Dermis microvascular lymphatic vessel endothelial cell (primary cell): Measurements from ENCODE around the gene C2orf81. TPM values are rescaled to one million over a fixed set of nuclear protein-coding genes. Genes with fewer than 3 reads are reported as not detected.
A peak's percentile ranks its signal among the peaks of the same experiment; 100 is the strongest.

Experiments used
- DNase-seq, 2 donors: peaks; one replicate each; pipeline versions ENCODE4 v3.0.0 to v3.0.0-alpha.2; 2010; ENCODE audit warnings: low read depth in 2 of 2
- total RNA-seq: library from RNA; depleted of rRNA; stranded (reverse); fragments of >200 nt; gene quantifications from 2 replicates; pipeline ENCODE4 v1.2.1, GENCODE V29; 2014

The C2orf81 gene
- total RNA-seq, 1 donor from 2014 or later = under 0.01 TPM

GRCh38 chr2:74391209-74391579 is 30.2 kb downstream of the C2orf81 start:
- no peak for DNase-seq

GRCh38 chr2:74390606-74391005 is 30.8 kb downstream of the C2orf81 start:
- no peak for DNase-seq

GRCh38 chr2:74387346-74387745 is 34.1 kb downstream of the C2orf81 start:
- DNase-seq = no peak

- DNase-seq = no peak
Observed at GRCh38 chr2:74385396-74385795, 36.0 kb downstream of the C2orf81 start.

GRCh38 chr2:74384051-74384450 is 37.4 kb downstream of the C2orf81 start:
- no peak for DNase-seq

GRCh38 chr2:74383254-74383653 is 38.2 kb downstream of the C2orf81 start:
- peak; percentile 86 to 90 for DNase-seq

GRCh38 chr2:74381751-74382150 is 39.7 kb downstream of the C2orf81 start:
- no peak for DNase-seq

GRCh38 chr2:74379851-74380789 is 41.3 kb downstream of the C2orf81 start, which contains the start of gene DCTN1:
Gene DCTN1 (minus strand): TSS chr2:74380311. CDS start chr2:74380037, 274 bp downstream.
- DNase-seq = peak; percentile 28 to 52

GRCh38 chr2:74378007-74378406 is 43.4 kb downstream of the C2orf81 start:
- no peak for DNase-seq

- DNase-seq = no peak
Observed at GRCh38 chr2:74375838-74376237, 45.6 kb downstream of the C2orf81 start.

GRCh38 chr2:74374509-74375205 is 46.8 kb downstream of the C2orf81 start:
- peak in 1 of 2 donors; percentile 31 for DNase-seq

GRCh38 chr2:74373985-74374384 is 47.4 kb downstream of the C2orf81 start:
- no peak for DNase-seq

GRCh38 chr2:74373221-74373676 is 48.2 kb downstream of the C2orf81 start:
- DNase-seq = no peak

GRCh38 chr2:74372674-74373073 is 48.7 kb downstream of the C2orf81 start:
- no peak for DNase-seq

GRCh38 chr2:74371421-74371820 is 50.0 kb downstream of the C2orf81 start:
- DNase-seq = no peak

GRCh38 chr2:74369976-74370375 is 51.4 kb downstream of the C2orf81 start:
- DNase-seq = no peak

GRCh38 chr2:74368499-74368898 is 52.9 kb downstream of the C2orf81 start:
- DNase-seq = no peak

GRCh38 chr2:74367789-74368188 is 53.6 kb downstream of the C2orf81 start:
- no peak for DNase-seq

GRCh38 chr2:74366036-74366435 is 55.4 kb downstream of the C2orf81 start:
- no peak for DNase-seq

GRCh38 chr2:74364533-74365505 is 56.6 kb downstream of the C2orf81 start:
- no peak for DNase-seq
